Prostate gland (tissue), 2 donors: ENCODE measurements around the gene ZMPSTE24. TPM values are rescaled to one million over a fixed set of nuclear protein-coding genes. Genes with fewer than 3 reads are reported as not detected.

Experiments
- DNase-seq: peaks from one replicate; pipeline ENCODE4 v3.0.0-alpha.2; 2019; ENCODE audit warnings: low spot score
- H3K27ac ChIP-seq, 2 donors: fragments of 200-600 bp; sonication (generic); 2 replicates each; pipeline ENCODE4 v1.5.1; 2017 to 2019
- H3K27me3 ChIP-seq: fragments of 200-600 bp; sonication (generic); replicated peaks from 2 replicates; pipeline ENCODE4 v1.5.1; 2019; ENCODE audit not compliant: insufficient read depth
- H3K36me3 ChIP-seq, 2 donors: fragments of 200-600 bp; sonication (generic); 1 replicate in 1 of 2; 2 replicates in 1 of 2; pipeline versions ENCODE4 v1.5.1 to v1.8.1; 2017 to 2019
- H3K4me1 ChIP-seq: fragments of 200-600 bp; sonication (generic); replicated peaks from 2 replicates; pipeline ENCODE4 v1.5.1; 2019
- H3K4me3 ChIP-seq, 2 donors: fragments of 200-600 bp; sonication (generic); 2 replicates each; pipeline ENCODE4 v1.5.1; 2017 to 2019
- H3K9me3 ChIP-seq: fragments of 200-600 bp; sonication (generic); 2 replicates; pipeline ENCODE4 v1.5.1; 2017
- POLR2A ChIP-seq: fragments of 450-650 bp; IDR thresholded peaks from one replicate; pipeline ENCODE4 v1.6.1; 2016; ENCODE audit warnings: antibody characterized with exemption, mild to moderate bottlenecking
- POLR2AphosphoS5 ChIP-seq: sonication (generic); formaldehyde crosslinking; IDR thresholded peaks from one replicate; pipeline ENCODE4 v1.6.1; 2017; ENCODE audit warnings: antibody characterized with exemption
- WGBS: methylation state at CpG from one replicate; pipeline ENCODE4 v1.1.5; 2018; 5-methylcytosine and 5-hydroxymethylcytosine counted together
- intact Hi-C: fragments of 100-400 bp; cut with DNase I; formaldehyde crosslinking; loops from one replicate; pipeline ENCODE4 v1.14.2; 2022
- total RNA-seq, 2 donors: library from RNA; depleted of rRNA; stranded (reverse); fragments of >200 nt; gene quantifications; one replicate each; pipeline ENCODE4 v1.1.0, GENCODE V29; 2016
- TF ChIP-seq, protein P1 (sequence below), 4 experiments: fragments of 200-600 bp in 2 of 4; fragments of 450-650 bp in 2 of 4; sonication (generic) in 2 of 4; IDR thresholded peaks; 1 replicate in 3 of 4; 2 replicates in 1 of 4; pipeline ENCODE4 v1.5.1; 2016 to 2019; ENCODE audit warnings: antibody characterized with exemption in 4 of 4, mild to moderate bottlenecking in 2 of 4, moderate library complexity in 2 of 4

ZMPSTE24 gene
- total RNA-seq, 2 donors from 2014 or later = 32.8 to 57.7 TPM

DNA sequence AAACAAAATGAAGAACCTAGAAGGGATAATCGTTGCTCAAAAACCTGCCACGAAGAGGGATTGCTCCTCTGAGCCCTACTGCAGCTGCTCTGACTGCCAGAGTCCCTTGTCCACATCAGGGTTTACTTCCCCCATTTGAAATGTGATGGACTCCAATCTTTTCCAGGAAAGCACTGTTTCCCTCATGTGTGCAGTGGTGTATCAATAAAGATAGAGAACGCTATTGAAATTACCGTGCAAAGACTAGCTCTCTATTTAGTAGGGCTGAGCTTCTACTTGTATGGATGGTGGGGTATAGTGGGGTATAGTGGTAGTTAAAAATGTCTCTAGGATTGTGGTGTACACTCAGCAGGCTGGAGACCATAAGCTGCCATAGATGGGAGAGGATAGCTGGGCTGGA is 6.6 kb upstream of the ZMPSTE24 start:
- H3K4me1 ChIP-seq = no peaks in the 10 kb centered on the region
- no peak for TF ChIP-seq POLR2AphosphoS5
- no peak for TF ChIP-seq POLR2A
- TF ChIP-seq, protein P1, sequence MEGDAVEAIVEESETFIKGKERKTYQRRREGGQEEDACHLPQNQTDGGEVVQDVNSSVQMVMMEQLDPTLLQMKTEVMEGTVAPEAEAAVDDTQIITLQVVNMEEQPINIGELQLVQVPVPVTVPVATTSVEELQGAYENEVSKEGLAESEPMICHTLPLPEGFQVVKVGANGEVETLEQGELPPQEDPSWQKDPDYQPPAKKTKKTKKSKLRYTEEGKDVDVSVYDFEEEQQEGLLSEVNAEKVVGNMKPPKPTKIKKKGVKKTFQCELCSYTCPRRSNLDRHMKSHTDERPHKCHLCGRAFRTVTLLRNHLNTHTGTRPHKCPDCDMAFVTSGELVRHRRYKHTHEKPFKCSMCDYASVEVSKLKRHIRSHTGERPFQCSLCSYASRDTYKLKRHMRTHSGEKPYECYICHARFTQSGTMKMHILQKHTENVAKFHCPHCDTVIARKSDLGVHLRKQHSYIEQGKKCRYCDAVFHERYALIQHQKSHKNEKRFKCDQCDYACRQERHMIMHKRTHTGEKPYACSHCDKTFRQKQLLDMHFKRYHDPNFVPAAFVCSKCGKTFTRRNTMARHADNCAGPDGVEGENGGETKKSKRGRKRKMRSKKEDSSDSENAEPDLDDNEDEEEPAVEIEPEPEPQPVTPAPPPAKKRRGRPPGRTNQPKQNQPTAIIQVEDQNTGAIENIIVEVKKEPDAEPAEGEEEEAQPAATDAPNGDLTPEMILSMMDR (IDR thresholded peaks at IDR 0.05) = no peak
- DNase-seq = no peak
- 85% methylated on average over 4 of the region's 4 CpGs for WGBS
- H3K4me3 ChIP-seq = no peak overlapping the region
- H3K27ac ChIP-seq = no peak overlapping the region
- H3K27me3 ChIP-seq = no peaks in the 10 kb centered on the region
- intact Hi-C loops = no loop called here
- H3K36me3 ChIP-seq = no peaks in the 10 kb centered on the region
- no peaks in the 10 kb centered on the region for H3K9me3 ChIP-seq

DNA sequence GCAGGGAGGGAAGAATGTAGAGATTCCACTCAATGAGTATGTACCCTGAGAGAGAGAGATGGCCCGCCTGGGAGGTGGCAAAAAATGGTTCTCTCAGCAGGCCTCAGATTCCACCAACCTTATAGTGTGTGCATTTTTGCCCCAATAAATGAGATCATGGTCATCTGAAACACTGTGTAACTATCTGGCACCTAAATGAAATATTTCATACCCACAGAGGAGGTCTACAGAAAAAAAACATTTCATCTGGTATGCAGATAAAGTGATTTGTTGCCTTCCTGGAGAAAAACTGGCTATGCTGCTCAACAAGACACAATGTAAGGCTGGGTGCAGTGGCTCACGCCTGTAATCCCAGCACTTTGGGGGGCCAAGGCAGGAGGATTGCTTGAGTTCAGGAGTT is 5.4 kb upstream of the ZMPSTE24 start:
- Histone ChIP-seq H3K4me1 (no peaks in the 10 kb centered on the region), H3K27ac (no peak overlapping the region), H3K36me3 (no peaks in the 10 kb centered on the region), H3K27me3 (no peaks in the 10 kb centered on the region), H3K9me3 (no peaks in the 10 kb centered on the region), H3K4me3 (no peak overlapping the region)
- no peak for TF ChIP-seq POLR2A
- TF ChIP-seq POLR2AphosphoS5 = no peak
- TF ChIP-seq, protein P1 (IDR thresholded peaks at IDR 0.05) = no peak
- intact Hi-C loops = no loop called here
- DNase-seq = no peak
- 90% methylated on average over 2 of the region's 2 CpGs for WGBS

GRCh38 chr1:40255231-40255630 is 2.8 kb upstream of the ZMPSTE24 start:
- Histone ChIP-seq H3K27me3 (no peaks in the 10 kb centered on the region), H3K27ac (no peak overlapping the region), H3K4me1 (no peaks in the 10 kb centered on the region), H3K36me3 (no peaks in the 10 kb centered on the region), H3K9me3 (no peaks in the 10 kb centered on the region), H3K4me3 (no peak overlapping the region)
- TF ChIP-seq POLR2AphosphoS5 = no peak
- TF ChIP-seq POLR2A = no peak
- TF ChIP-seq, protein P1 (IDR thresholded peaks at IDR 0.05) = no peak
- intact Hi-C loops = loop anchor here (5.0 kb wide), 1 partner anchor 93 kb away; the partner anchor contains the start of gene RLF
- no peak for DNase-seq

DNA sequence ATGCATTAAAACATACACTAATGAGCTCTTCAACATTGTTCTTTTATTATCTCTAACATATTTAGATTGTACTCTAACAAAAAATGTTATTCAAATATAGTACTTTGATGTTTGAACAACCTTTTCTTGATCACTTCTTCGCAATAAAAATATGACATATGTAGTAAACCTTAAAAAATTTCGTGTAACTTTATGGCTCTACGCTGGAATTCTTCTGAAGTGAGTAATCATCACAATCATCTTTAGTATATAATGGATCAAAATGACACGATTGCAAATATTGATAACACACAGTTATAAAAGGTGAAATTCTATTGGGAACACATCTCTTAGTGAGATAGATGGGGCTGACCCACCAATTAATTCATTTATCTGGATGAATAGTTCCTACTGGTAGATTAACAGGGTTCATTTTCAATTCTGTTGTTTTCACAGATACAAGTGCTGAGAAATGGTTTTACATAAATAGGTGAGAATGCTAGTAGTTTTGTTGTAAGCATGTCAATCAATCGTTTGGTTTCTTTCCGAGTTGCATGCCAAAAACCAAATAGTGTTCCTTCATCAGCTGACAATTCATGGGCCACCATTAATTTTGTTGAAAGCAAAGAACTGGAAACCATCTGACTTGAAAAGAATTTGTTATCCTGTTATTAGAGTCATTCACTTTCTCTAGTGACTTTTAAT is 1.5 kb upstream of the ZMPSTE24 start:
- H3K4me3 ChIP-seq = peak overlapping the region; percentile 67 to 68
- no peaks in the 10 kb centered on the region for H3K27me3 ChIP-seq
- H3K36me3 ChIP-seq = peaks cover 0 to 7% of the 10 kb centered on the region in 2 donors
- intact Hi-C loops = loop anchor here (5.0 kb wide), 1 partner anchor 94 kb away; the partner anchor contains the start of gene RLF
- H3K4me1 ChIP-seq = no peaks in the 10 kb centered on the region
- WGBS = 43% methylated on average over 6 of the region's 6 CpGs
- peak overlapping the region; percentile 89 to 93 for H3K27ac ChIP-seq
- TF ChIP-seq POLR2AphosphoS5 (no peak), POLR2A (no peak)
- TF ChIP-seq, protein P1 (IDR thresholded peaks at IDR 0.05) = no peak
- no peak for DNase-seq
- H3K9me3 ChIP-seq = no peaks in the 10 kb centered on the region

DNA sequence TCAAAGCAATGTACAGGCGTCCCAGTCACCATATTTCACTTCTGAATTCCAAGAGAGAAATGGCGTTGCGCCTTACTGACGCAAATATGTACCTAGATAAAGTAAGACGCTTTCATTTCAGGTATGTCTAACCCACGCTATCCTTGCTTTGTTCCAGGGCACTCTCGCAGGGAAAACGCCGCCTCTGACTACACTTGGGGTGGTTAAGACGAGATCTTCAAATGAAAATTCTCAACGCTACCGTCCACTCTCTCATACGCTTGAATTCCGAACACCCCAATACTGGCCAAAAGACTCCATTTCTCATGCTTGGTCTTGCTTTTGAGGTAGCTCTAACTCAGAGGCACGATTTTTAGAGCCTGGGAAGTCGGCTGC is 736 bp upstream of the ZMPSTE24 start:
- Histone ChIP-seq H3K36me3 (peaks cover 0 to 13% of the 10 kb centered on the region in 2 donors), H3K9me3 (no peaks in the 10 kb centered on the region), H3K27ac (peak overlapping the region; percentile 89 to 93), H3K4me1 (no peaks in the 10 kb centered on the region), H3K27me3 (no peaks in the 10 kb centered on the region), H3K4me3 (peak overlapping the region; percentile 67 to 68)
- intact Hi-C loops = loop anchor here (5.0 kb wide), 1 partner anchor 95 kb away; the partner anchor contains the start of gene RLF
- 1% methylated on average over 16 of the region's 16 CpGs for WGBS
- TF ChIP-seq, protein P1 (IDR thresholded peaks at IDR 0.05) = no peak
- TF ChIP-seq POLR2AphosphoS5 (no peak), POLR2A (no peak)
- peak; percentile 11 for DNase-seq
